Measurements from ENCODE around the gene MBIP.
A peak's percentile ranks its signal among the peaks of the same experiment; 100 is the strongest.

MBIP gene

DNA sequence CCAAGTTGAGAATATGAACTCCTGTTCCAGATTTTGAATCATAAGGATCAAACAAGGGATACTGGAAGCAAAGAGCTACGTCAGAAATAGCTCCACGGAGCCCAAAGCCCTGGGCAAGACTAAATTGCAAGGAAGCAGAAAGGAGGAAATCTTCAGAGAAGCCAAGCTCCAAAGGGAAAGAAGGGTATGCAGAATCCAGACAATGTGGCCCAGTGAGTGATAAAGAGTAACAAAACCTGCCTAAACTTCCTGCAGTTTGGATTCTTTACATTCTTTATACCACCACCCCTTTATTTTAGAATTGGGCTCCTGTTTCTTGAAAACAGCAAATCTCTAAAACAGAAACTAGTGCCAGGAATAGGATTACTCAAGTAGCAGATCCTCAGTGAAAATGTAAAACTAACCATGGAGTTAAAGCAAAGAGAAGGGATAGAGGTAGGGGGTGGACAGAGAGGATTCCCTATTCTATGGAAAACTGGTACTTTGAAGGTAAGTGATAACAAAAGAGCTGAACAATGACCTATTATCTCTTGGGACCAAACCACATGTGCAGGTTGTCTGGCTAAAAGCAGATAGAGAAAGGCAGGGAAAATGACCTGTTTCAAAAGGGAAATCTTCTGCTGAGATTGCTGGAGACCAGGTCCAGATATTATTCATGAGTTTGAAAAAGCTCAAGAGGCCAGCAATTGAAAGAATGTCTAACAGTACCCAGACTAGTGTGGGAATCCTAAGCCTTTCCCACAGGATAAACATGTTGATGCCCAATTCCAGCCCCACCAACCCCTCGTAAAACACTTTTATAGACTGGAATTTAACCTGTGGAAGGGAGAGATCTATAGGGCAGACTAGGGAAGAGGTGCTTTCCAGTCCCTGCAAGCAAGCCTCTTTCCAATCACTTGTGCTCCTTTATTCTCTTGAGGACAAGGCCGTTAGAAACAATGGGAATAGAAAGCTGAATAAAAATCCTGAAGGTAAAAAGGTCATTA, 24.5 kb downstream of the MBIP start:
- H3K27ac Mint-ChIP-seq = no peak overlapping the region
- no peak overlapping the region for H3K4me3 Mint-ChIP-seq

GRCh38 chr14:36294543-36294942, 25.9 kb downstream of the MBIP start:
- no peak overlapping the region for H3K27ac Mint-ChIP-seq
- H3K9me3 Mint-ChIP-seq = no peaks in the 10 kb centered on the region

More for the DNA sequence above, 24.5 kb downstream of the MBIP start:
- H3K27me3 Mint-ChIP-seq = no peaks in the 10 kb centered on the region
- no peaks in the 10 kb centered on the region for H3K9me3 Mint-ChIP-seq
- H3K4me1 Mint-ChIP-seq (ENCODE audit: low read depth) = no peaks in the 10 kb centered on the region
- H3K36me3 Mint-ChIP-seq (ENCODE audit: low read depth) = peaks cover 51% of the 10 kb centered on the region

GRCh38 chr14:36293824-36294223, 26.6 kb downstream of the MBIP start:
- no peaks in the 10 kb centered on the region for H3K9me3 Mint-ChIP-seq
- H3K4me3 Mint-ChIP-seq = no peak overlapping the region
- H3K36me3 Mint-ChIP-seq (ENCODE audit: low read depth) = peaks cover 37% of the 10 kb centered on the region
- no peaks in the 10 kb centered on the region for H3K4me1 Mint-ChIP-seq (ENCODE audit: low read depth)
- H3K27me3 Mint-ChIP-seq = no peaks in the 10 kb centered on the region
- no peak overlapping the region for H3K27ac Mint-ChIP-seq

More at GRCh38 chr14:36294543-36294942, 25.9 kb downstream of the MBIP start:
- Mint-ChIP-seq H3K36me3 (ENCODE audit: low read depth) (peaks cover 42% of the 10 kb centered on the region), H3K27me3 (no peaks in the 10 kb centered on the region), H3K4me3 (no peak overlapping the region), H3K4me1 (ENCODE audit: low read depth) (no peaks in the 10 kb centered on the region)

GRCh38 chr14:36289954-36290353, 30.5 kb downstream of the MBIP start:
- Mint-ChIP-seq H3K27me3 (peaks cover 14% of the 10 kb centered on the region), H3K36me3 (ENCODE audit: low read depth) (peaks cover 6% of the 10 kb centered on the region), H3K4me3 (no peak overlapping the region), H3K27ac (no peak overlapping the region), H3K9me3 (no peaks in the 10 kb centered on the region), H3K4me1 (ENCODE audit: low read depth) (no peaks in the 10 kb centered on the region)

- no peak overlapping the region for H3K4me3 Mint-ChIP-seq
- H3K4me1 Mint-ChIP-seq (ENCODE audit: low read depth) = no peaks in the 10 kb centered on the region
- no peak overlapping the region for H3K27ac Mint-ChIP-seq
Observed at GRCh38 chr14:36288496-36288895, 31.9 kb downstream of the MBIP start.

DNA sequence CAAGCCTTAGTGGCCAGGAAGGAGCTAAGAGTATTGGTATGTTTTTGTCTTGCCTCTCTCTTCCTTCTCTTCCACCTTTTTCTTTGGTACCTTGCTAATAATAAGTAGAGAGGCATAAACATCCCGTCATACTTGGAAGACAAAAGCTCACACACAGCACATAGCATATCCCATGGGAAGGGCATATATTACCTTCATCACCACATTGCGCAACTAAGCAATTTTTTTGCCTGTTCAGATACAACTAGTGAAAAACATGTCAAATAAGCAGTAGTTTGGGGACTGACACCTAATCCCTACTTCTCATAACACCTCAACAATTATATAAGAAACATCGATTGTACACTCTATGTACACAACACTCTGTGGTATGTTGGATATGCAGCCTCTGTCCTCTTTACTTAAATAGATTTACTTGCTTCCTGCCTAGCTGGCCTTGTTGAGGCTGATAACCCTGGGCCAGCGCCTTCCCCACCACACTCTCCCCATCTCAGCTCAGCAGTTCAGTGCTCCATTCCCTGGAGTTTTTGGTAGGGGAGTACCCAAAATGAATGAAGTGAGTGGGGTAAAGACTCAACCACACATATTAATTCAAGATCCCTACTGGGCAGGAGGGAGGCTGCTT, 35.4 kb downstream of the MBIP start:
- Mint-ChIP-seq H3K36me3 (ENCODE audit: low read depth) (no peaks in the 10 kb centered on the region), H3K9me3 (no peaks in the 10 kb centered on the region), H3K4me3 (no peak overlapping the region), H3K4me1 (ENCODE audit: low read depth) (no peaks in the 10 kb centered on the region), H3K27ac (no peak overlapping the region), H3K27me3 (peaks cover 34% of the 10 kb centered on the region)

More at GRCh38 chr14:36288496-36288895, 31.9 kb downstream of the MBIP start:
- H3K27me3 Mint-ChIP-seq = peaks cover 17% of the 10 kb centered on the region
- H3K9me3 Mint-ChIP-seq = no peaks in the 10 kb centered on the region
- H3K36me3 Mint-ChIP-seq (ENCODE audit: low read depth) = no peaks in the 10 kb centered on the region

DNA sequence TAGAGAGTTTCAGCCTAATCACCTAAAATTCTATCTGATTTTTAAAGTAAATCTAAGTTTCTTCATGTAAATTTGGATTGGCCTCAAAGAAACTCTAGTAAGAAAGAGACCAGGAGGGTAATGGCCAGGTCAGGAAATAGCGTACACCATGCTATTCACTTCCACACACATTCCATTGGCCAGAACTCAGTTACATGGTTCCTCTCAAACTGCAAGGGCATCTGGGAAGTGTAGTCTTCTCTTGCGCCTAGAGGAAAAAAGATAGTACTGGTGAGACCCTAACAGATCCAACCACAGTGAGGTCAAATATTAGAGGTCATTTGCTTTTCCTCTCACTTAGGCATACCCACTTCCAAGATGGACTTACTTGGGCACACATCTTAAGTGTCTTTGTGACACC, 39.1 kb downstream of the MBIP start:
- H3K4me3 Mint-ChIP-seq = no peak overlapping the region
- H3K27me3 Mint-ChIP-seq = peaks cover 54% of the 10 kb centered on the region
- H3K36me3 Mint-ChIP-seq (ENCODE audit: low read depth) = no peaks in the 10 kb centered on the region
- no peak overlapping the region for H3K27ac Mint-ChIP-seq
- H3K9me3 Mint-ChIP-seq = no peaks in the 10 kb centered on the region
- H3K4me1 Mint-ChIP-seq (ENCODE audit: low read depth) = no peaks in the 10 kb centered on the region

- no peaks in the 10 kb centered on the region for H3K36me3 Mint-ChIP-seq (ENCODE audit: low read depth)
- H3K4me3 Mint-ChIP-seq = no peak overlapping the region
- H3K27me3 Mint-ChIP-seq = peaks cover 52% of the 10 kb centered on the region
Observed at GRCh38 chr14:36279306-36280190, 40.9 kb downstream of the MBIP start.

DNA sequence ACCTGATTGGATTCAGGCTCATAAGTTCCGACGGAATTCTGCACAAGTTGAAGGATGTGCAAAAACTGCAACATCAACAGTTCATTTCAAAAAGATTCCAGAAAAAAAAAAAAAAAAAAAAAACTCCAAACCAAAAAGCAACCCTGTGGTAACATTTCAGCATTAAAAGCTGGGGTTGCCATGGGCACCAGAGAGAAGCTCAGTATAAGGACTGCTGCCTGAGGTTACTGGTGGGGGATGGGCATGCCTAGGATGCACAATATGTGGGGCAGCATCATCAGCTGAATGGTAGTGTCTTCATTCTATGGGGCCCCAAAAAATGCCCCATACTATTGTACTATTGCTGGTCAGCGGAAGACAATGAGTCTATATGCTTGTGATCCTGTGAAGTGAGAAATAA, 44.7 kb downstream of the MBIP start:
- H3K27me3 Mint-ChIP-seq = peaks cover 74% of the 10 kb centered on the region
- H3K27ac Mint-ChIP-seq = no peak overlapping the region
- no peak overlapping the region for H3K4me3 Mint-ChIP-seq
- H3K36me3 Mint-ChIP-seq (ENCODE audit: low read depth) = no peaks in the 10 kb centered on the region
- no peaks in the 10 kb centered on the region for H3K9me3 Mint-ChIP-seq
- peaks cover 7% of the 10 kb centered on the region for H3K4me1 Mint-ChIP-seq (ENCODE audit: low read depth)

More at GRCh38 chr14:36279306-36280190, 40.9 kb downstream of the MBIP start:
- H3K27ac Mint-ChIP-seq = no peak overlapping the region
- no peaks in the 10 kb centered on the region for H3K4me1 Mint-ChIP-seq (ENCODE audit: low read depth)
- H3K9me3 Mint-ChIP-seq = no peaks in the 10 kb centered on the region

DNA sequence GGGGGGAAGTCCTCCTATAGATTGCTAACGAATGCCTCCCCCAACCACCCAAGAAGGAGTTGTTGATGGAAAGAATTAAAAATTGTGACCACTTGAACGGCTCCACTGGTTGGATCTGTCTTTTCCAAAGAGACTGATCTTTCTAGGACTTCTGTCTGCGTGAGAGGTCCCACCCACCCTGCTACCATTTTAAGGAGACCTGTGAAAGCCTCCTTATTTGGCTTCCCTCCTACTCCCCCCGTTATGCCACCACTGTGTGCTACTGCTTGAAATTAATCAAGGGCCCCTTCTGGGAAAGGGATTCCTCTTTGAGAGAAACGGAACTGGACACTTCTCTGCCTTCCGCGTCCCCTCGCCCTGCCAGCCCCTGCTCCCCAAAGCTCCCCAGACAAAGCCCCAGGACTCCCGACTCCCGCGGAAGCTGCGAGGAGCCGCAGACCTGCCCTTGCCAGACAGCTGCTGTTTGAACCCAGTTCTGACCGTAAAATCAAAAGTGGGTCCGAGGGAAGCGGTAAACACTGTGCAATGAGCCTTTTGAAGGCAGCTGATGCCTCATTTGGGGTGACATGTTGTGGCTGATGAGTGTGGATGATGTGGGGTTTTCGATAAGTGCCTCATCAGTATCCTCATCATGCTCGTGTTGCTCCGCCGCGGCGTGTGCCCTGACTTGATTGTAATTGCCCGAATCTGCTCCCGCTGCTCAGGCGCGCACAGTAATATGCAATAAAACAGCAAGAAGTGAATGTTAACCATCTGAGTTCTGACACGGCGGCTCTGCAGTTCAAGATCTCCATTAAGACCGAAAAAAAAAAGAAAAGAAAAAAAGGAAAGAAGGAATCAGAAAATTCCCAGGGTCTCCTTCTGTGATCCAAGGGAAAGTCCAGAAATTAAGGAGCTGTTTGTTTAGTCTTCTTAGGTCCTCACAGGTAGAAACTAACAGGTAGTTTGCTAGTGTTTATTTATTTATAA, 48.2 kb downstream of the MBIP start:
- peaks cover 7% of the 10 kb centered on the region for H3K4me1 Mint-ChIP-seq (ENCODE audit: low read depth)
- H3K27ac Mint-ChIP-seq = peak overlapping the region; percentile 59
- no peaks in the 10 kb centered on the region for H3K36me3 Mint-ChIP-seq (ENCODE audit: low read depth)
- H3K4me3 Mint-ChIP-seq = peak overlapping the region; percentile 72
- H3K9me3 Mint-ChIP-seq = no peaks in the 10 kb centered on the region
- H3K27me3 Mint-ChIP-seq = peaks cover 76% of the 10 kb centered on the region

DNA sequence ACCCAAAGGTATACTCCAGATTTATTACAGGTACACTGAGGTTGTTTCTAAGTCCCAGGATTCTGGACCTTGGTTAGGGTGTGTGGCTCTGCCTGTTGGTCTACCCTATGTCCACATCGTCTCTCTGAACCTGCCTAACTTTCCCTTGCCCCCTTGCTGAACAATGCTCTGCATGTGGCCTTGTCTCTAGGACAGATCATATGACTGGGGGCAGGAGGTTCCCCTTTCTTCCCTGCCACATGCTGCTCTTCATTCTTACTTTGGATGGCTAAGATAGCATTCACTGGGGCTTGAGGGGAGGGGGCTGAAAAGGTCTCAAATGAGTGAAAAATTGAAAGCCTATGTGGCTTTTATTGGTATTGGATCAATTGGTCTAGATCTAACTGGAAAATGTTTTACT, 49.2 kb downstream of the MBIP start:
- H3K4me1 Mint-ChIP-seq (ENCODE audit: low read depth) = peaks cover 7% of the 10 kb centered on the region
- H3K27ac Mint-ChIP-seq = no peak overlapping the region
- no peaks in the 10 kb centered on the region for H3K36me3 Mint-ChIP-seq (ENCODE audit: low read depth)
- H3K27me3 Mint-ChIP-seq = peaks cover 70% of the 10 kb centered on the region
- no peak overlapping the region for H3K4me3 Mint-ChIP-seq
- H3K9me3 Mint-ChIP-seq = no peaks in the 10 kb centered on the region

DNA sequence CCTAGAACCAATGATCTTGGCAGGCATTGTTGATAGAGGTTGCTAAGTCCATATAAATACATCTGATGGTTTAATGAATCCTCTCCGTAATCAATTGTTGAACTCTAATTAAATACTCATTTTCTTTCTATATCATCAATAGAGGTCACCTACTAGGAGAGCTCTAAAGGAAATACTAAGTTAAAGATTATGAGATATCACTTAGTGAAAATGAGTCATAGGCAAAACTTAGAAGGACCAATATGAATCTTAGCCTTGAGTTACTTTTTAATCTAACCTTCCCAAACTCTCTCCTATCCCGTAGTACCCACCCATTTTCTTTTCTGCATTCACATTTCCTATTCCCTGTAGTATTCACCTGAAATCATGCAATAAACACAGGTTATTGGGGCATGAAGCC, 50.2 kb downstream of the MBIP start:
- Mint-ChIP-seq H3K4me1 (ENCODE audit: low read depth) (peaks cover 12% of the 10 kb centered on the region), H3K36me3 (ENCODE audit: low read depth) (no peaks in the 10 kb centered on the region), H3K4me3 (no peak overlapping the region), H3K27me3 (peaks cover 74% of the 10 kb centered on the region), H3K9me3 (peaks cover 3% of the 10 kb centered on the region), H3K27ac (no peak overlapping the region)

- no peak overlapping the region for H3K27ac Mint-ChIP-seq
- H3K4me1 Mint-ChIP-seq (ENCODE audit: low read depth) = peaks cover 14% of the 10 kb centered on the region
- H3K27me3 Mint-ChIP-seq = peaks cover 61% of the 10 kb centered on the region
- no peaks in the 10 kb centered on the region for H3K36me3 Mint-ChIP-seq (ENCODE audit: low read depth)
- no peak overlapping the region for H3K4me3 Mint-ChIP-seq
- peaks cover 5% of the 10 kb centered on the region for H3K9me3 Mint-ChIP-seq
Observed at GRCh38 chr14:36268121-36268520, 52.3 kb downstream of the MBIP start.

DNA sequence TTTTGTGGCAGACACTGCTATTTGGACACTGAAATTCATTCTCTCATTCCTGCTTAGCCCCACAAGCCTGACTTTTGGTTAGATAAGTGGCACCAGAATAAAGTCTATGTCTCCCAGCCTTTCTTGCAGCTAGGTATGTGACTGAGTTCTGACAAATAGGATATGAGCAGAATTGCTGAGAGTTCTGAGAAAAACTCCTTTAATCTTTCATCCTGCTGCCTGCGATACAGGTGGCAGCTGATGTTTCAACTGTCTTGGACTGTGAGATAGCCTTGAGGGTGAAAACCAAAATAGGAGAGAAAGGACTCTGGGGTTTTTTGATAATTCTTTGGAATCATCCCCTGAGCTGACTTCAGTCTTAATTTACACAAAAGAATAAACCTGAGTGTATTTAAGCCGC, 55.8 kb downstream of the MBIP start:
- Mint-ChIP-seq H3K4me3 (no peak overlapping the region), H3K27ac (no peak overlapping the region)

More for the DNA sequence above, 55.8 kb downstream of the MBIP start:
- Mint-ChIP-seq H3K36me3 (ENCODE audit: low read depth) (no peaks in the 10 kb centered on the region), H3K9me3 (peaks cover 5% of the 10 kb centered on the region), H3K27me3 (peaks cover 34% of the 10 kb centered on the region), H3K4me1 (ENCODE audit: low read depth) (peaks cover 7% of the 10 kb centered on the region)

All from stimulated activated naive CD8-positive, alpha-beta T cell treated with anti-CD3 and anti-CD28 coated beads, Interleukin-15, Interleukin-2, amounts not matched to agents 100 ng/mL and 50 ng/mL, for 24 hours (primary cell).